ENCODE data around the gene ARSB. TPM values are rescaled to one million over a fixed set of nuclear protein-coding genes. Genes with fewer than 3 reads are reported as not detected.
A peak's percentile ranks its signal among the peaks of the same experiment; 100 is the strongest.

Gene ARSB
- total and polyA plus RNA-seq, 2 donors from 2014 or later = 8.3 to 16.4 TPM

DNA sequence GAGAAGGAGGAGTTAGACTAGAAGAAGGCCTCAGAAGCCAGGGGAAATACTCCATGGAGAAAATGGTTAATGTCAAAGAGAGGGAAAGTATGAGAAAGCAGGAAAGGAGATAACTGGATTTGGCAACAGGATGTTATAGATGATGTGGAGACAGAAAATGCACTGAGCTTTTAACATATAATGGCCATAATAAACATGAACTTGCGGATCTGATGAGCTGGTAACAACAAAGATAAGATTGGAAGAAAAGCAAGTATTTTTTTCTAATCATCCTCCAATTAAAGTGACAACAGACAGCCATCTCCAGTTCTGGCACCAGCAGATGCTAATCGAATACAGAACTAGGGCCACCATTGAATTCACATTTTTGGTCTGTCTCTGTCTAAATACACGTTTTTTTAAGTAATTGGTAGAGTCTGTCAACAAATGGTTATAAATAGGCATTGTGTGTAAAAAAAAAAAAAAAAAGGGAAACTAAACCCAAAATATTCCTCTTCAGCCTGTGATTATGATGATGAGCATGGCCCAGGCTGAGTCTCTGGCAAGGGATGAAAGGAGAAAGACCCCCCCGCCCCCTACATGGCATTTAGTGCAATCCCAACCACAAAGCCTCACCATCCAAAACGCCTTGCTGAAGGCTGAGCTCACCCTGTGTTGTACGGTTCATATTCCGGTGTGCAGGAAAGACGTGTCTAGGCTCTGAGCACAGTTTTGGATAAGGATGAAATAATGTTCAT, 187.0 kb downstream of the ARSB start:
- no peak for TF ChIP-seq CTCF (IDR thresholded peaks at IDR 0.05; ENCODE audit: borderline replicate concordance, extremely low read depth, insufficient read depth)
- Histone ChIP-seq H3K27me3 (ENCODE audit: control insufficient read depth, insufficient read depth, low read length) (no peaks in the 10 kb centered on the region), H3K4me1 (ENCODE audit: control insufficient read depth in 2 of 3, insufficient read depth in 2 of 3, low read depth in 1 of 3, low read length in 3 of 3) (peaks cover 0 to 4% (median 0%) of the 10 kb centered on the region in 3 donors), H3K9me3 (ENCODE audit: control insufficient read depth in 2 of 3, insufficient read depth in 1 of 3, low read length in 3 of 3) (no peaks in the 10 kb centered on the region), H3K36me3 (ENCODE audit: control insufficient read depth in 2 of 3, insufficient read depth in 3 of 3, low read length in 3 of 3) (no peaks in the 10 kb centered on the region), H3K9ac (ENCODE audit: low read length in 3 of 3) (no peak overlapping the region), H3K27ac (ENCODE audit: low read depth in 2 of 2, low read length in 2 of 2) (no peak overlapping the region), H3K4me3 (ENCODE audit: low read length in 3 of 3) (no peak overlapping the region)
- no peak for DNase-seq
- FAIRE-seq = no peak
- intact Hi-C loops (cut with DNase I) = no loop called here

DNA sequence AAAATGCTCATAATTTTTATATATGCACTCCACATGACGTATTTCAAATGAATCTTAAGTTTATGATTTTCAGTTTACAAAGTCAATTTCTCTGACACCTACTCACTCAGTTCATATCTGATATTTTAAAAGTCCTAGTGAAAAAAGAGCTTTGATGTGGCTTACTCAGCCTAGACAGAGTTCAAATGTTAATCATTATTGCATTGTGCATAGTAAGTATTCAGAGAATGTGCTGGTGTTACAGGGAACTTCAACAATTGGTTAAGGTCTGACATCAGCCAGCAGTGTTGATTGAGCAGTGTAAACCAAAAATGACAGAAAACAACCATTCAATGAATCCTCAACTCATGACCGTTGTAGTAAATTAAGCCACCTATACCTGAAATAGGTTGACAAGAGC, 189.4 kb downstream of the ARSB start:
- H3K4me1 ChIP-seq (ENCODE audit: control insufficient read depth in 2 of 3, insufficient read depth in 2 of 3, low read depth in 1 of 3, low read length in 3 of 3) = peaks cover 0 to 4% (median 0%) of the 10 kb centered on the region in 3 donors
- intact Hi-C loops (cut with DNase I) = no loop called here
- FAIRE-seq = peak; percentile 78

DNA sequence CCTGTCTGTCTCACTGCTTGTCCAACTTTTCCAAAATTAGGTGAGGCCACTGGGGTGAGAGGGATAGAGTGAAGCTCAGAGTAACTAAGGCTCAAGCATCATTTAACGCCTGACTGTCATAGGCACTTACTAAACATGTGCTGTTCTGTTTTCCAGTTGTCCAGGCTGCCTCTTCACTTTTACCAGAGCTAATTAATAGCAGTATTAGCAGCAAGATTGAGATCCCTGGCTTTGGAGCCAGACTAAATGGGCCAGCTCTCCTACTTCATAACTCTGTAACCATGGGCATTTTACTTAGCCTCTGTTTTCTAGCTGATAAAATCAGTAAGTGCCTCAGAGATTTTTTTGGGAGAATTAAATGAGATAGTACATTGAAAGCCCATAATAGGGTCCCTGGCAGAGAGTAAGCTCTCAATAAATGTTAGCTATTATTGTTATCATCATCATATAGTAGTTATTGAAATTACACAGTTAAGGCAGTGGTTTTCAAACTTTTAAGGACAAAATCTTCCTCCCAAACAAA, 190.4 kb downstream of the ARSB start:
- FAIRE-seq (no peak), DNase-seq (no peak)
- Histone ChIP-seq H3K27me3 (ENCODE audit: control insufficient read depth, insufficient read depth, low read length) (no peaks in the 10 kb centered on the region), H3K4me3 (ENCODE audit: low read length in 3 of 3) (no peak overlapping the region), H3K9ac (ENCODE audit: low read length in 3 of 3) (no peak overlapping the region), H3K4me1 (ENCODE audit: control insufficient read depth in 2 of 3, insufficient read depth in 2 of 3, low read depth in 1 of 3, low read length in 3 of 3) (peaks cover 0 to 4% (median 0%) of the 10 kb centered on the region in 3 donors), H3K9me3 (ENCODE audit: control insufficient read depth in 2 of 3, insufficient read depth in 1 of 3, low read length in 3 of 3) (no peaks in the 10 kb centered on the region), H3K27ac (ENCODE audit: low read depth in 2 of 2, low read length in 2 of 2) (no peak overlapping the region), H3K36me3 (ENCODE audit: control insufficient read depth in 2 of 3, insufficient read depth in 3 of 3, low read length in 3 of 3) (no peaks in the 10 kb centered on the region)
- intact Hi-C loops (cut with DNase I) = no loop called here
- TF ChIP-seq CTCF (IDR thresholded peaks at IDR 0.05; ENCODE audit: borderline replicate concordance, extremely low read depth, insufficient read depth) = no peak

More for the DNA sequence above, 189.4 kb downstream of the ARSB start:
- Histone ChIP-seq H3K4me3 (ENCODE audit: low read length in 3 of 3) (no peak overlapping the region), H3K36me3 (ENCODE audit: control insufficient read depth in 2 of 3, insufficient read depth in 3 of 3, low read length in 3 of 3) (no peaks in the 10 kb centered on the region), H3K9me3 (ENCODE audit: control insufficient read depth in 2 of 3, insufficient read depth in 1 of 3, low read length in 3 of 3) (no peaks in the 10 kb centered on the region), H3K9ac (ENCODE audit: low read length in 3 of 3) (no peak overlapping the region), H3K27ac (ENCODE audit: low read depth in 2 of 2, low read length in 2 of 2) (no peak overlapping the region), H3K27me3 (ENCODE audit: control insufficient read depth, insufficient read depth, low read length) (no peaks in the 10 kb centered on the region)
- peak in 2 of 5 donors; percentile 72 to 74 for DNase-seq
- TF ChIP-seq CTCF (IDR thresholded peaks at IDR 0.05; ENCODE audit: borderline replicate concordance, extremely low read depth, insufficient read depth) = no peak

All from kidney (tissue), 14 donors.